Measurements from ENCODE around the gene SBF2.
A peak's percentile ranks its signal among the peaks of the same experiment; 100 is the strongest.
"Not testable (repeated sequence)": the region's sequence is repeated elsewhere in the genome, so short reads cannot be mapped to it uniquely, and the experiment has no call there.

SBF2 gene

GRCh38 chr11:9753021-9753420 is 541.0 kb downstream of the SBF2 start:
- FAIRE-seq (no peak), DNase-seq (ENCODE audit: insufficient read length, low spot score) (no peak)
- TF ChIP-seq SPI1 (IDR thresholded peaks at IDR 0.05; ENCODE audit: low read depth, low read length) (no peak), PAX5 (IDR thresholded peaks at IDR 0.05; ENCODE audit: insufficient read depth, low read length, severe bottlenecking) (no peak), TAF1 (IDR thresholded peaks at IDR 0.05; ENCODE audit: low read depth, low read length) (no peak), POLR2A (IDR thresholded peaks at IDR 0.05; ENCODE audit: low read depth, low read length) (no peak), POU2F2 (IDR thresholded peaks at IDR 0.05; ENCODE audit: low read depth, low read length) (no peak), POLR2AphosphoS5 (IDR thresholded peaks at IDR 0.05; ENCODE audit: low read depth, low read length) (no peak)

GRCh38 chr11:9752091-9752490 is 541.9 kb downstream of the SBF2 start:
- no peak for DNase-seq (ENCODE audit: insufficient read length, low spot score)
- FAIRE-seq: no peak
- TF ChIP-seq POLR2AphosphoS5 (IDR thresholded peaks at IDR 0.05; ENCODE audit: low read depth, low read length) (no peak), SPI1 (IDR thresholded peaks at IDR 0.05; ENCODE audit: low read depth, low read length) (no peak), TAF1 (IDR thresholded peaks at IDR 0.05; ENCODE audit: low read depth, low read length) (no peak), POLR2A (IDR thresholded peaks at IDR 0.05; ENCODE audit: low read depth, low read length) (no peak), PAX5 (IDR thresholded peaks at IDR 0.05; ENCODE audit: insufficient read depth, low read length, severe bottlenecking) (no peak), POU2F2 (IDR thresholded peaks at IDR 0.05; ENCODE audit: low read depth, low read length) (no peak)

- TF ChIP-seq PAX5 (IDR thresholded peaks at IDR 0.05; ENCODE audit: insufficient read depth, low read length, severe bottlenecking) (no peak), TAF1 (IDR thresholded peaks at IDR 0.05; ENCODE audit: low read depth, low read length) (no peak), SPI1 (IDR thresholded peaks at IDR 0.05; ENCODE audit: low read depth, low read length) (no peak), POLR2AphosphoS5 (IDR thresholded peaks at IDR 0.05; ENCODE audit: low read depth, low read length) (no peak), POLR2A (IDR thresholded peaks at IDR 0.05; ENCODE audit: low read depth, low read length) (no peak), POU2F2 (IDR thresholded peaks at IDR 0.05; ENCODE audit: low read depth, low read length) (no peak)
- no peak for DNase-seq (ENCODE audit: insufficient read length, low spot score)
- FAIRE-seq: no peak
These were observed 543.5 kb downstream of the SBF2 start for GRCh38 chr11:9750551-9750950.

DNA sequence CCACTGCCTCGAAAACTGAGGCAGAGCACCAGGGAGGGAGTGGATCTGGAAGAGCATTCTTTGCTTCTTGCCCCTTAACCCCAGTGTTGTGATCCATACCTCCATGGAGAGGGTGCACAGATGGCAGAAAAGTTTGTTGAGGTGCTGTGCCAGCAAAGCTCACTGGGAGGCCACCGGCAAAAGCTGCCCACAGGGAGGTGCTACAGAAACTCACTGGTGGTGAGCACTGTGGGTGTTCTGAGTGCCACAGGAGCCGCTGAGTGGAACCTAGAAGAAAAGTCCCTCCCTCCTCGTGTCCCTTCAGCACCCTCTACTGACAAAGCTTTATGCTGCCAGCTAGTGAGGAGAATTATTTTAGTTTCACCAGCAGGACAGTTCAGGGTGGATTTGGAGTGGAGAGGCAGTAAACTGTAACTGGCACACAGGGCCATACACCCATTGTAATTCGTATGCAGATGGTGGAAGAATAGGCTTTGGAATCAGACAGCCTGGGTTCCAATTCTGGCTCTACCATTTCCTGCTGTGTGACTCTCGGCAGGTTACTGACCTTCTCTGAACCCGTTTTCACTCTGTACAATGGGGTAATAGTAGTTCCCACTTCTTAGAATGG is 545.6 kb downstream of the SBF2 start:
- no peak for TF ChIP-seq SPI1 (IDR thresholded peaks at IDR 0.05; ENCODE audit: low read depth, low read length)
- FAIRE-seq (peak; percentile 95), DNase-seq (ENCODE audit: insufficient read length, low spot score) (no peak)

DNA sequence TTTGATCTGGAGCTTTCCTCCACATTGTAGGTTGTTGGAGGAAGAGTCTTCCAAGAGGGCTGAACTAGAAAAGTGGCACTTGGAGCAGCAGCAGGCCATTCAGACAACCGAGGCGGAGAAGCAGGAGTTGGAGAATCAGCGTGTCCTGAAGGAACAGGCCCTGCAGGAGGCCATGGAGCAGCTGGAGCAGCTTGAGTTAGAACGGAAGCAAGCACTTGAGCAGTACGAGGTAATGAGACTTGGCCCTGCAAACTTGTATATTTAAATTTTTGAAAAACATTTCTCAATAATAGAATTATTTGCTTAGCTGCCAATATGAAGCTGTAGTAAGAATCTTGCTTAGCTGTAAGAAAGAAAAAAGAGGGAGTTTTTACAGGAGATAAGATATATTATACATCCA is 546.2 kb downstream of the SBF2 start:
- no peak for FAIRE-seq
- DNase-seq (ENCODE audit: insufficient read length, low spot score): no peak
- TF ChIP-seq POLR2AphosphoS5 (IDR thresholded peaks at IDR 0.05; ENCODE audit: low read depth, low read length): no peak
- TF ChIP-seq POLR2A (IDR thresholded peaks at IDR 0.05; ENCODE audit: low read depth, low read length): no peak
- TF ChIP-seq PAX5 (IDR thresholded peaks at IDR 0.05; ENCODE audit: insufficient read depth, low read length, severe bottlenecking): no peak
- TF ChIP-seq POU2F2 (IDR thresholded peaks at IDR 0.05; ENCODE audit: low read depth, low read length): no peak

- peak; percentile 47 for FAIRE-seq
- no peak for DNase-seq (ENCODE audit: insufficient read length, low spot score)
- TF ChIP-seq SPI1 (IDR thresholded peaks at IDR 0.05; ENCODE audit: low read depth, low read length) (no peak), PAX5 (IDR thresholded peaks at IDR 0.05; ENCODE audit: insufficient read depth, low read length, severe bottlenecking) (no peak), POLR2AphosphoS5 (IDR thresholded peaks at IDR 0.05; ENCODE audit: low read depth, low read length) (no peak), TAF1 (IDR thresholded peaks at IDR 0.05; ENCODE audit: low read depth, low read length) (no peak), POLR2A (IDR thresholded peaks at IDR 0.05; ENCODE audit: low read depth, low read length) (no peak), POU2F2 (IDR thresholded peaks at IDR 0.05; ENCODE audit: low read depth, low read length) (no peak)
These were observed 546.8 kb downstream of the SBF2 start for GRCh38 chr11:9747229-9747628.

DNA sequence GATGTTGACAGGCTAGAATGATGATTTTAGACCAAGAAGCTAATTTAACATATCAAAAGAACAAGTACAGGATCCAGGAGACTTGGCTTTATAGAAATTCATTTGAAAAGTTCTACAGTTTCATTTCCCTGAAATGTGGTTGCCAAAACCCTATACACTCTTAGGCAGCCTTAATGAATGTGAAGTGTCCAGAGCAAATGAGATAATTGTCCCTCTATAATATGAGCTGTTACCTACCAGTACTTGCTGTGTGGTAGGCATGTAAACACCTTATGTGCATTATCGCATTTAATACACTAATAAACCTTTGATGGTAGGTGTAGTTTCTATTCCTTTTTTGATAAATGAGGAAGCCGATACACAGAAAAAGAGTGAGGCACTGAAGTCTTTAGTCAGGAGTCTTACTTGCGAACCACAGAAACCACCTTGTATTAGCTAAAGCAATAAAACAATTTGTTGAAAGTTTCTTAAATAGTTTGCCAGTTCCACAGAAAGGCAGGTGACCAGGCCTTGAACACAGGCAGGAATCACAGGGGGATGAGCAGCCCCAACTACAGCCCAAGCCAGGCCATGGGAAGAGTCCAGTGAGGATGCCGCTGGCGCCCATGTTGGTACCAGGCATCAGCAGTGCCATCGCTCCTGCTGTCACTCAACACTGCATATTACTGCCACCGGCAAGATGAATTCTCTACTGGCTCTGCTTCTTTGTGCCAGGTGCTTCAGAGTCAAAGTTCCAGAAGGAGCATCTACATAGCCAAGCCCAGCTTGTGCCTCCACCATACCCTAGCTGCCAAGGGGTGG is 548.4 kb downstream of the SBF2 start:
- no peak for DNase-seq (ENCODE audit: insufficient read length, low spot score)
- TF ChIP-seq POU2F2 (IDR thresholded peaks at IDR 0.05; ENCODE audit: low read depth, low read length): no peak
- no peak for TF ChIP-seq TAF1 (IDR thresholded peaks at IDR 0.05; ENCODE audit: low read depth, low read length)
- no peak for TF ChIP-seq POLR2AphosphoS5 (IDR thresholded peaks at IDR 0.05; ENCODE audit: low read depth, low read length)
- peak; percentile 80 for TF ChIP-seq SPI1 (IDR thresholded peaks at IDR 0.05; ENCODE audit: low read depth, low read length)
- FAIRE-seq: peak; percentile 88

DNA sequence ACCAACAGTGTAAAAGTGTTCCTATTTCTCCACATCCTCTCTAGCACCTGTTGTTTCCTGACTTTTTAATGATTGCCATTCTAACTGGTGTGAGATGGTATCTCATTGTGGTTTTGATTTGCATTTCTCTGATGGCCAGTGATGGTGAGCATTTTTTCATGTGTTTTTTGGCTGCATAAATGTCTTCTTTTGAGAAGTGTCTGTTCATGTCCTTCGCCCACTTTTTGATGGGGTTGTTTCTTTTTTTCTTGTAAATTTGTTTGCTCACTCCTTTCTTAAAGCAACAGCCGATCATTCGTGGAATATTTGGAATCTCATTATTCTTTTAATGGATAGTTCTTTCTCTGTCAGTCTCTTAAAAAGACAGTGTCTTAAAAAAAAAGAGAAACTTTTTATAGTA is 550.5 kb downstream of the SBF2 start:
- not testable (repeated sequence) for FAIRE-seq; DNase-seq (ENCODE audit: insufficient read length, low spot score)

GRCh38 chr11:9741260-9741659 is 552.8 kb downstream of the SBF2 start:
- DNase-seq (ENCODE audit: insufficient read length, low spot score) (no peak), FAIRE-seq (no peak)
- no peak for TF ChIP-seq POLR2A (IDR thresholded peaks at IDR 0.05; ENCODE audit: low read depth, low read length)
- TF ChIP-seq PAX5 (IDR thresholded peaks at IDR 0.05; ENCODE audit: insufficient read depth, low read length, severe bottlenecking): no peak
- TF ChIP-seq SPI1 (IDR thresholded peaks at IDR 0.05; ENCODE audit: low read depth, low read length): no peak
- no peak for TF ChIP-seq POLR2AphosphoS5 (IDR thresholded peaks at IDR 0.05; ENCODE audit: low read depth, low read length)

DNA sequence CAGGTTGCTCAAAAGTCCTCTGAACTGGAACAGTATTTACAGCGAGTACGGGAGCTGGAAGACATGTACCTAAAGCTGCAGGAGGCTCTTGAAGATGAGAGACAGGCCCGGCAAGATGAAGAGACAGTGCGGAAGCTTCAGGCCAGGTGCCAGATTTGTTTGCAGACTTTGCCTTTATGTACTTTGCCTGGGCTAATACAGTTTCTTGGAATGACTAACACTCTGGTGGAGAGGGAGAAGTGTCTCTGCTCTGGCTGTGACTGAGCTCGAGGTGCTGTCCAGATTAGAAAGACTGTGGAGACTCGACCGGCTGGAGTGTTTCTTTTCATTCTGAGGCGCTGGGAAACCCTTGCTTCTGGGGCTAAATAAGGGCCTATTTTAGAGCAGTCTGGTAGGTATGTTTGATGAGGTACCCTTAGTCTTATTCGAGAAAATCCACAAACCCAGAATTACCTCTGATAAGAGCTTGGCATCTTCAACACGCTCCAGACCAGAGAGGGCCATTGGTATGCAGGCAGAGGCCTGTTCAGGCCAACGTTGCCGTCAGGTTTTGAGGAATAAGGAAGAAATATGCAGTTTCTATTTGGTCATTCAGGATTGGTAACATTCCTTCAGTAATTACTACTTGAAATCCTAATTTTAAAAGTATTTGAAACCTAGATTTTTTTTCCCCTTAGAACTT is 553.7 kb downstream of the SBF2 start:
- FAIRE-seq (no peak), DNase-seq (ENCODE audit: insufficient read length, low spot score) (no peak)
- no peak for TF ChIP-seq POU2F2 (IDR thresholded peaks at IDR 0.05; ENCODE audit: low read depth, low read length)
- TF ChIP-seq POLR2AphosphoS5 (IDR thresholded peaks at IDR 0.05; ENCODE audit: low read depth, low read length): no peak
- TF ChIP-seq PAX5 (IDR thresholded peaks at IDR 0.05; ENCODE audit: insufficient read depth, low read length, severe bottlenecking): no peak
- no peak for TF ChIP-seq SPI1 (IDR thresholded peaks at IDR 0.05; ENCODE audit: low read depth, low read length)
- no peak for TF ChIP-seq TAF1 (IDR thresholded peaks at IDR 0.05; ENCODE audit: low read depth, low read length)
- TF ChIP-seq POLR2A (IDR thresholded peaks at IDR 0.05; ENCODE audit: low read depth, low read length): no peak
